ENCODE measurements around the gene LEKR1.

The LEKR1 gene

DNA sequence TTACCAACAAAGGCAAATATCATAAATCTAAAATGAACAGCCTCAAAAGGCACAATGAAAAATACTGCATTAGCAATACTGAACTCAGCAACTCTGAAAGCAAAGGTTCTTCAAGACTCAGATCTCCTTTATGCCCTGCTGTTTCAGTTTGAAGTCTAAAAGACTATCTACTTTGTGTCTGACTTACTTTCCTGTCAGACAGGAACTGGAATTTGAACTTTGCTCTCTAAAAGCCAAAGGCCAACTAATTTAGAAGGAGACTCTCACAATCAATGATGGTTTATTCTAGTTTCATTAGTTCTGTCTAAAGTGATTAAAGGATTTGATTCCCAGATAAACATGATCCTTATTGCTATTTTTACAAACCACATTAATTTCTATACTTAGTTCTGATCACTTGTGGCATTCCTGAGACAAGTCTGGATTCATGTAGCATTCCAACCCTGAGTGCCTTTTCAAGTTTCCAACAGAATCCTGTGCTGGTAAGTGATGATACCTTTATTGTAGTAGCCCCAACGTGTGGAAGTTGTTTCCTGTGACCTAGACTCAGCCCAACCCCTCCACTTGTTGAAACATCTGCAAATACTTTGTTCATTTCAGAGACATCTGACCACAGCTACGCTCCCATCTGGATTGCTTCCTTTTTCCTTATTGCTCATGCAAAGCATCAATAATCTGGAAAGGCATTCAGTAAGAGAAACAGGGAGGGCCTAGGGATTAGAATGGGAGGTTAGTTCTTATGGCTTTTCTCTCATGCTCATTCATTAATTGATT, 14.9 kb upstream of the LEKR1 start:
- TF ChIP-seq, protein P1, sequence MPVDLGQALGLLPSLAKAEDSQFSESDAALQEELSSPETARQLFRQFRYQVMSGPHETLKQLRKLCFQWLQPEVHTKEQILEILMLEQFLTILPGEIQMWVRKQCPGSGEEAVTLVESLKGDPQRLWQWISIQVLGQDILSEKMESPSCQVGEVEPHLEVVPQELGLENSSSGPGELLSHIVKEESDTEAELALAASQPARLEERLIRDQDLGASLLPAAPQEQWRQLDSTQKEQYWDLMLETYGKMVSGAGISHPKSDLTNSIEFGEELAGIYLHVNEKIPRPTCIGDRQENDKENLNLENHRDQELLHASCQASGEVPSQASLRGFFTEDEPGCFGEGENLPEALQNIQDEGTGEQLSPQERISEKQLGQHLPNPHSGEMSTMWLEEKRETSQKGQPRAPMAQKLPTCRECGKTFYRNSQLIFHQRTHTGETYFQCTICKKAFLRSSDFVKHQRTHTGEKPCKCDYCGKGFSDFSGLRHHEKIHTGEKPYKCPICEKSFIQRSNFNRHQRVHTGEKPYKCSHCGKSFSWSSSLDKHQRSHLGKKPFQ (tag by site-specific recombination; IDR thresholded peaks at IDR 0.05): no peak
- TF ChIP-seq FEZF1 (tag by site-specific recombination; IDR thresholded peaks at IDR 0.05): peak; percentile 38; the same call in 1 of the 2 replicates
- TF ChIP-seq ZBTB17 (tag by site-specific recombination; IDR thresholded peaks at IDR 0.05): no peak
- TF ChIP-seq, protein P2, sequence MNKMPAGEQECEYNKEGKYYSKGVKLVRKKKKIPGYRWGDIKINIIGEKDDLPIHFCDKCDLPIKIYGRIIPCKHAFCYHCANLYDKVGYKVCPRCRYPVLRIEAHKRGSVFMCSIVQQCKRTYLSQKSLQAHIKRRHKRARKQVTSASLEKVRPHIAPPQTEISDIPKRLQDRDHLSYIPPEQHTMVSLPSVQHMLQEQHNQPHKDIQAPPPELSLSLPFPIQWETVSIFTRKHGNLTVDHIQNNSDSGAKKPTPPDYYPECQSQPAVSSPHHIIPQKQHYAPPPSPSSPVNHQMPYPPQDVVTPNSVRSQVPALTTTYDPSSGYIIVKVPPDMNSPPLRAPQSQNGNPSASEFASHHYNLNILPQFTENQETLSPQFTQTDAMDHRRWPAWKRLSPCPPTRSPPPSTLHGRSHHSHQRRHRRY (tag by site-specific recombination; IDR thresholded peaks at IDR 0.05): no peak
- no peak for TF ChIP-seq ZNF514 (tag by site-specific recombination; IDR thresholded peaks at IDR 0.05)
- no peak for TF ChIP-seq SETDB1 (IDR thresholded peaks at IDR 0.05; ENCODE audit: insufficient read length, low read length)
- TF ChIP-seq, protein P3, sequence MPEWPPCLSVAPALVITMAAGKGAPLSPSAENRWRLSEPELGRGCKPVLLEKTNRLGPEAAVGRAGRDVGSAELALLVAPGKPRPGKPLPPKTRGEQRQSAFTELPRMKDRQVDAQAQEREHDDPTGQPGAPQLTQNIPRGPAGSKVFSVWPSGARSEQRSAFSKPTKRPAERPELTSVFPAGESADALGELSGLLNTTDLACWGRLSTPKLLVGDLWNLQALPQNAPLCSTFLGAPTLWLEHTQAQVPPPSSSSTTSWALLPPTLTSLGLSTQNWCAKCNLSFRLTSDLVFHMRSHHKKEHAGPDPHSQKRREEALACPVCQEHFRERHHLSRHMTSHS (tag by site-specific recombination; IDR thresholded peaks at IDR 0.05): no peak
- H3K4me1 ChIP-seq (ENCODE audit: control insufficient read depth, insufficient read depth, low read length): no peaks in the 10 kb centered on the region
- H3K4me3 ChIP-seq (ENCODE audit: low read depth, low read length): no peak overlapping the region
- CTCF ChIA-PET: no interaction called here
- H3K36me3 ChIP-seq (ENCODE audit: control insufficient read depth in 2 of 2, insufficient read depth in 1 of 2, low read length in 2 of 2): no peaks in the 10 kb centered on the region
- POLR2A ChIA-PET: no interaction called here
- no peaks in the 10 kb centered on the region for H3K9me3 ChIP-seq (ENCODE audit: control insufficient read depth, insufficient read depth, low read depth, low read length)
- no peak overlapping the region for H3K27ac ChIP-seq (ENCODE audit: extremely low read depth, low read depth, low read length)

DNA sequence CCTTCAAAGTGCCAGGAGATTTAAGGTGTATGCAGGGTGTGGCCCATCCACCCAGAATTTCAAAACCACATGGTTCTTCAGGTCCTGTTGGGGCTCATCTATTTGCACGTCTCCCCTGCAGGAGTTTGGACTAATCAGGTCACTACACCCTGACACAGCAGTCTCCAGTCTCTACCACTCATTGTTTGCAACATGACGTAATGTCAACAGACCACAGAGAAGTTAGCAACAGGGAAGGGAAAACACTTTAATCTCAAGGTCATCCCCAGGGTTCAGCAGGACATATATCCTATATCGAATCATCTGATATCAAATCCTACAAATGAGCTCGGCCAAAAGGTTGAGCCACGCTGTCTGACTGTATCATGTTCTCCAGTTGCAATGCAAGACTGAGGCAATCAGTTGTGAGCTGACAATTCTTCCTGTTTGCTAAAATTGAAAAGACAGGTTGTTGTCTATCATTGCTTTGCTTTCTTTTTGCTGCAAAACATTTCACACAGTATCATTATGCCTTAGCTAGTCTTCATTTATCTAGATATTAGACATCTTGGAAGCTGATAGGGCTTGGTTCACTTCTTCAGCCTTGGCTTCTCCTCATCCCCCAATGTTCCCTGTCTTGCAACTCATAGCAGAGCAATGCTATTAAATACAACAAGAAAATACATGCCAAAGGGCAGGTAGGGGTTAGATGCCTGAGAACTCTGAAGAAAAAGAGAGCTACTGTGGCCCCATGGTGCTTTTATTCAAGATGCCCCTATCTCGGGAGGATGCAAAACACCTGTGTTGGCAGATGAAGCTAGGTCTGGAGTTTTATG, 13.4 kb upstream of the LEKR1 start:
- H3K4me3 ChIP-seq (ENCODE audit: low read depth, low read length): no peak overlapping the region
- no peaks in the 10 kb centered on the region for H3K9me3 ChIP-seq (ENCODE audit: control insufficient read depth, insufficient read depth, low read depth, low read length)
- POLR2A ChIA-PET: no interaction called here
- H3K36me3 ChIP-seq (ENCODE audit: control insufficient read depth in 2 of 2, insufficient read depth in 1 of 2, low read length in 2 of 2): no peaks in the 10 kb centered on the region
- no peaks in the 10 kb centered on the region for H3K4me1 ChIP-seq (ENCODE audit: control insufficient read depth, insufficient read depth, low read length)
- CTCF ChIA-PET: interaction anchor here (1.0 kb wide), 2 partner anchors 10 to 19 kb away, joined by 3 read pairs; no protein-coding TSS in a partner anchor
- no peak overlapping the region for H3K27ac ChIP-seq (ENCODE audit: extremely low read depth, low read depth, low read length)
- TF ChIP-seq ZNF10 (tag by site-specific recombination; IDR thresholded peaks at IDR 0.05) (peak; percentile 41; the same call in 1 of the 2 replicates), ZNF121 (tag by site-specific recombination; IDR thresholded peaks at IDR 0.05) (no peak), ZNF239 (tag by site-specific recombination; IDR thresholded peaks at IDR 0.05) (no peak), KLF1 (tag by site-specific recombination; IDR thresholded peaks at IDR 0.05) (0 out of 2 replicates have a peak, but pooled peaks have one; percentile 13), ZXDB (tag by site-specific recombination; IDR thresholded peaks at IDR 0.05) (peak; percentile 23; the same call in 1 of the 2 replicates), ZNF830 (tag by site-specific recombination; IDR thresholded peaks at IDR 0.05; ENCODE audit: low read depth) (no peak), ZNF366 (tag by site-specific recombination; conservative IDR thresholded peaks at IDR 0.05) (peak; percentile 54), SP7 (tag by site-specific recombination; IDR thresholded peaks at IDR 0.05) (peak; percentile 59), ZNF501 (tag by site-specific recombination; IDR thresholded peaks at IDR 0.05) (0 out of 2 replicates have a peak, but pooled peaks have one; percentile 33), ZBTB21 (tag by site-specific recombination; IDR thresholded peaks at IDR 0.05) (peak; percentile 77), ZBTB48 (tag by site-specific recombination; IDR thresholded peaks at IDR 0.05) (peak; percentile 22; the same call in 1 of the 2 replicates), ZNF629 (tag by site-specific recombination; IDR thresholded peaks at IDR 0.05) (peak; percentile 89), ZBTB17 (tag by site-specific recombination; IDR thresholded peaks at IDR 0.05) (peak; percentile 52; the same call in 1 of the 2 replicates), SCRT2 (tag by site-specific recombination; IDR thresholded peaks at IDR 0.05) (peak; percentile 38; the same call in 1 of the 2 replicates), ZNF266 (tag by site-specific recombination; IDR thresholded peaks at IDR 0.05; ENCODE audit: low read depth) (no peak), IKZF3 (tag by site-specific recombination; IDR thresholded peaks at IDR 0.05) (peak; percentile 79), ZNF24 (tag by site-specific recombination; IDR thresholded peaks at IDR 0.05) (no peak)
- TF ChIP-seq, protein P4, sequence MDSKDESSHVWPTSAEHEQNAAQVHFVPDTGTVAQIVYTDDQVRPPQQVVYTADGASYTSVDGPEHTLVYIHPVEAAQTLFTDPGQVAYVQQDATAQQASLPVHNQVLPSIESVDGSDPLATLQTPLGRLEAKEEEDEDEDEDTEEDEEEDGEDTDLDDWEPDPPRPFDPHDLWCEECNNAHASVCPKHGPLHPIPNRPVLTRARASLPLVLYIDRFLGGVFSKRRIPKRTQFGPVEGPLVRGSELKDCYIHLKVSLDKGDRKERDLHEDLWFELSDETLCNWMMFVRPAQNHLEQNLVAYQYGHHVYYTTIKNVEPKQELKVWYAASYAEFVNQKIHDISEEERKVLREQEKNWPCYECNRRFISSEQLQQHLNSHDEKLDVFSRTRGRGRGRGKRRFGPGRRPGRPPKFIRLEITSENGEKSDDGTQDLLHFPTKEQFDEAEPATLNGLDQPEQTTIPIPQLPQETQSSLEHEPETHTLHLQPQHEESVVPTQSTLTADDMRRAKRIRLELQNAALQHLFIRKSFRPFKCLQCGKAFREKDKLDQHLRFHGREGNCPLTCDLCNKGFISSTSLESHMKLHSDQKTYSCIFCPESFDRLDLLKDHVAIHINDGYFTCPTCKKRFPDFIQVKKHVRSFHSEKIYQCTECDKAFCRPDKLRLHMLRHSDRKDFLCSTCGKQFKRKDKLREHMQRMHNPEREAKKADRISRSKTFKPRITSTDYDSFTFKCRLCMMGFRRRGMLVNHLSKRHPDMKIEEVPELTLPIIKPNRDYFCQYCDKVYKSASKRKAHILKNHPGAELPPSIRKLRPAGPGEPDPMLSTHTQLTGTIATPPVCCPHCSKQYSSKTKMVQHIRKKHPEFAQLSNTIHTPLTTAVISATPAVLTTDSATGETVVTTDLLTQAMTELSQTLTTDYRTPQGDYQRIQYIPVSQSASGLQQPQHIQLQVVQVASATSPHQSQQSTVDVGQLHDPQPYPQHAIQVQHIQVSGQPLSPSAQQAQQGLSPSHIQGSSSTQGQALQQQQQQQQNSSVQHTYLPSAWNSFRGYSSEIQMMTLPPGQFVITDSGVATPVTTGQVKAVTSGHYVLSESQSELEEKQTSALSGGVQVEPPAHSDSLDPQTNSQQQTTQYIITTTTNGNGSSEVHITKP (tag by site-specific recombination; IDR thresholded peaks at IDR 0.05): peak; percentile 93
- TF ChIP-seq, protein P5, sequence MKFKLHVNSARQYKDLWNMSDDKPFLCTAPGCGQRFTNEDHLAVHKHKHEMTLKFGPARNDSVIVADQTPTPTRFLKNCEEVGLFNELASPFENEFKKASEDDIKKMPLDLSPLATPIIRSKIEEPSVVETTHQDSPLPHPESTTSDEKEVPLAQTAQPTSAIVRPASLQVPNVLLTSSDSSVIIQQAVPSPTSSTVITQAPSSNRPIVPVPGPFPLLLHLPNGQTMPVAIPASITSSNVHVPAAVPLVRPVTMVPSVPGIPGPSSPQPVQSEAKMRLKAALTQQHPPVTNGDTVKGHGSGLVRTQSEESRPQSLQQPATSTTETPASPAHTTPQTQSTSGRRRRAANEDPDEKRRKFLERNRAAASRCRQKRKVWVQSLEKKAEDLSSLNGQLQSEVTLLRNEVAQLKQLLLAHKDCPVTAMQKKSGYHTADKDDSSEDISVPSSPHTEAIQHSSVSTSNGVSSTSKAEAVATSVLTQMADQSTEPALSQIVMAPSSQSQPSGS (tag by site-specific recombination; IDR thresholded peaks at IDR 0.05; ENCODE audit: low read depth): peak; percentile 92
